Neural cell (in vitro differentiated cells): ENCODE measurements around the gene GOLGA6A. TPM values are rescaled to one million over a fixed set of nuclear protein-coding genes. Genes with fewer than 3 reads are reported as not detected.

Experiments
- H2AFZ ChIP-seq: fragments of 200-600, 300-800 bp; sonication (generic), shearing (Covaris generic); 2 replicates; pipeline ENCODE4 v1.6.0; 2014; ENCODE audit warnings: low read depth, mild to moderate bottlenecking, antibody characterized with exemption, low read length, moderate library complexity
- H3F3A ChIP-seq: fragments of 200-600 bp; shearing (Covaris generic); 2 replicates; pipeline ENCODE4 v1.6.1; 2016; ENCODE audit warnings: mild to moderate bottlenecking, moderate library complexity, mixed read lengths, antibody characterized with exemption, low read length; ENCODE audit not compliant: insufficient read depth, poor library complexity, severe bottlenecking
- H3K27ac ChIP-seq: fragments of 200-600, 300-800 bp; sonication (generic), shearing (Covaris generic); 2 replicates; pipeline ENCODE4 v1.5.1; 2014; ENCODE audit warnings: mild to moderate bottlenecking, low read length, moderate library complexity
- H3K27me3 ChIP-seq: fragments of 300-800, 200-600 bp; sonication (generic), shearing (Covaris generic); 2 replicates; pipeline ENCODE4 v1.6.0; 2014; ENCODE audit warnings: mild to moderate bottlenecking, low read depth, low read length, moderate library complexity; ENCODE audit not compliant: insufficient read depth
- H3K36me3 ChIP-seq: fragments of 300-800, 200-600 bp; sonication (generic), shearing (Covaris generic); 2 replicates; pipeline ENCODE4 v1.5.1; 2014; ENCODE audit warnings: mild to moderate bottlenecking, antibody characterized with exemption, low read length, moderate library complexity; ENCODE audit not compliant: insufficient read depth
- H3K4me2 ChIP-seq: fragments of 300-800, 200-600 bp; sonication (generic), shearing (Covaris generic); 2 replicates; pipeline ENCODE4 v1.6.0; 2014; ENCODE audit warnings: mild to moderate bottlenecking, low read length
- H3K4me3 ChIP-seq: fragments of 300-800, 200-600 bp; sonication (generic), shearing (Covaris generic); 2 replicates; pipeline ENCODE4 v1.5.1; 2014; ENCODE audit warnings: mild to moderate bottlenecking, low read length, moderate library complexity
- H3K79me2 ChIP-seq: fragments of 200-600 bp; shearing (Covaris generic); replicated peaks from 2 replicates; pipeline ENCODE4 v1.6.0; 2014; ENCODE audit warnings: mild to moderate bottlenecking, low read length, moderate library complexity; ENCODE audit not compliant: insufficient read depth
- H3K9ac ChIP-seq: fragments of 300-800, 200-600 bp; sonication (generic), shearing (Covaris generic); 2 replicates; pipeline ENCODE4 v1.6.1; 2016; ENCODE audit warnings: mild to moderate bottlenecking, low read length, mixed read lengths
- H3K9me2 ChIP-seq: fragments of 200-600 bp; shearing (Covaris generic); 2 replicates; pipeline ENCODE4 v1.6.1; 2016; ENCODE audit warnings: mild to moderate bottlenecking, low read length, mixed read lengths; ENCODE audit not compliant: insufficient read depth
- H3K9me3 ChIP-seq: fragments of 200-600, 300-800 bp; sonication (generic), shearing (Covaris generic); 2 replicates; pipeline ENCODE4 v1.6.1; 2016; ENCODE audit warnings: mild to moderate bottlenecking, mixed run types, low read length, moderate library complexity, mixed read lengths
- H4K20me1 ChIP-seq: fragments of 200-600 bp; shearing (Covaris generic); 2 replicates; pipeline ENCODE4 v1.6.1; 2016; ENCODE audit warnings: mild to moderate bottlenecking, mixed run types; ENCODE audit not compliant: insufficient read depth
- EP300 ChIP-seq: fragments of 450-650 bp; conservative IDR thresholded peaks from 2 replicates; pipeline ENCODE4 v1.6.1; 2014; ENCODE audit warnings: antibody characterized with exemption, mild to moderate bottlenecking, moderate library complexity; ENCODE audit not compliant: poor library complexity, severe bottlenecking
- EZH2 ChIP-seq: fragments of 200-600, 300-800 bp; shearing (Covaris generic), sonication (generic); IDR thresholded peaks from 2 replicates; pipeline ENCODE4 v1.6.1; 2014; ENCODE audit warnings: antibody characterized with exemption, low read length, borderline replicate concordance, mild to moderate bottlenecking; ENCODE audit not compliant: insufficient read depth, poor library complexity, severe bottlenecking
- MXI1 ChIP-seq: fragments of 450-650 bp; conservative IDR thresholded peaks from 2 replicates; pipeline ENCODE4 v1.6.1; 2014; ENCODE audit warnings: antibody characterized with exemption, mild to moderate bottlenecking; ENCODE audit not compliant: poor library complexity, severe bottlenecking
- POLR2AphosphoS5 ChIP-seq: IDR thresholded peaks from 2 replicates; pipeline ENCODE4 v1.6.1; 2012
- RAD21 ChIP-seq: fragments of 450-650 bp; conservative IDR thresholded peaks from 2 replicates; pipeline ENCODE4 v1.6.1; 2014; ENCODE audit warnings: antibody characterized with exemption, mild to moderate bottlenecking, moderate library complexity
- SMC3 ChIP-seq: fragments of 450-650 bp; conservative IDR thresholded peaks from 2 replicates; pipeline ENCODE4 v1.6.1; 2014; ENCODE audit warnings: antibody characterized with exemption, mild to moderate bottlenecking, moderate library complexity; ENCODE audit not compliant: poor library complexity
- TAF1 ChIP-seq: IDR thresholded peaks from 2 replicates; pipeline ENCODE4 v1.6.1; 2012; ENCODE audit warnings: low read depth
- polyA plus RNA-seq: library from polyadenylated mRNA; depleted of rRNA; stranded (reverse); fragments of >200 nt; gene quantifications from 2 replicates; pipeline ENCODE4 v1.2.3, GENCODE V29; 2014
- TF ChIP-seq, protein P1 (sequence below): IDR thresholded peaks from 2 replicates; pipeline ENCODE4 v1.6.1; 2012; ENCODE audit warnings: borderline replicate concordance
- TF ChIP-seq, protein P2 (sequence below): fragments of 450-650 bp; IDR thresholded peaks from 2 replicates; pipeline ENCODE4 v1.5.1; 2014; ENCODE audit warnings: antibody characterized with exemption, mild to moderate bottlenecking, moderate library complexity; ENCODE audit not compliant: poor library complexity, severe bottlenecking

The GOLGA6A gene
- polyA plus RNA-seq, 1 donor from 2014 or later: 0.50 TPM

DNA sequence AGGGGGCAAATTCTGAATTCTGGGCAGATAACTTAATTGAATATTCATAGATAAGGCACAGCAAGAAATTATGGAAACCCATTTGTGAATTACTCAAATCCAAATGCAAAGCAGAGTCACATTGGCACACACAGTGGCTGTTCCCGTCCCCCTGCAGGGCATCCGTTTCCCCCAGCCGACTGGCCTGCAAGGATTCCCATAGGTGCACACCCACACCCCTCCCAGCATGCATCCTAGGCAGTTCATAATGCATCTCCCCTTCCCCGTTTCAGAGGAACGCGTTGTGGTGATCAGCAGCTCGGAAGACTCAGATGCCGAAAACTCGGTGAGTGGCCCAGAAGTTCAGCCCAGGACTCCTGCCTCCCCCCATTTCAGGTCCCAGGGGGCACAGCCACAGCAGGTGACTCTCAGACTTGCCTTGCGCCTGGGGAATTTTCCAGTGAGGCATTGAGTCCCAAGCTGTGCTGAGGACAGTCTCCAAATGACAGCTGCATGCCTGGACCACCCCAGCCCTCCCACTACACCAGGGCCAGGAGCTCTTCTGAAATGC, 48.1 kb downstream of the GOLGA6A start:
- TF ChIP-seq POLR2AphosphoS5 (no peak), EZH2 (no peak), SMC3 (no peak), TAF1 (no peak), MXI1 (no peak), RAD21 (no peak), EP300 (no peak)
- TF ChIP-seq, protein P1, sequence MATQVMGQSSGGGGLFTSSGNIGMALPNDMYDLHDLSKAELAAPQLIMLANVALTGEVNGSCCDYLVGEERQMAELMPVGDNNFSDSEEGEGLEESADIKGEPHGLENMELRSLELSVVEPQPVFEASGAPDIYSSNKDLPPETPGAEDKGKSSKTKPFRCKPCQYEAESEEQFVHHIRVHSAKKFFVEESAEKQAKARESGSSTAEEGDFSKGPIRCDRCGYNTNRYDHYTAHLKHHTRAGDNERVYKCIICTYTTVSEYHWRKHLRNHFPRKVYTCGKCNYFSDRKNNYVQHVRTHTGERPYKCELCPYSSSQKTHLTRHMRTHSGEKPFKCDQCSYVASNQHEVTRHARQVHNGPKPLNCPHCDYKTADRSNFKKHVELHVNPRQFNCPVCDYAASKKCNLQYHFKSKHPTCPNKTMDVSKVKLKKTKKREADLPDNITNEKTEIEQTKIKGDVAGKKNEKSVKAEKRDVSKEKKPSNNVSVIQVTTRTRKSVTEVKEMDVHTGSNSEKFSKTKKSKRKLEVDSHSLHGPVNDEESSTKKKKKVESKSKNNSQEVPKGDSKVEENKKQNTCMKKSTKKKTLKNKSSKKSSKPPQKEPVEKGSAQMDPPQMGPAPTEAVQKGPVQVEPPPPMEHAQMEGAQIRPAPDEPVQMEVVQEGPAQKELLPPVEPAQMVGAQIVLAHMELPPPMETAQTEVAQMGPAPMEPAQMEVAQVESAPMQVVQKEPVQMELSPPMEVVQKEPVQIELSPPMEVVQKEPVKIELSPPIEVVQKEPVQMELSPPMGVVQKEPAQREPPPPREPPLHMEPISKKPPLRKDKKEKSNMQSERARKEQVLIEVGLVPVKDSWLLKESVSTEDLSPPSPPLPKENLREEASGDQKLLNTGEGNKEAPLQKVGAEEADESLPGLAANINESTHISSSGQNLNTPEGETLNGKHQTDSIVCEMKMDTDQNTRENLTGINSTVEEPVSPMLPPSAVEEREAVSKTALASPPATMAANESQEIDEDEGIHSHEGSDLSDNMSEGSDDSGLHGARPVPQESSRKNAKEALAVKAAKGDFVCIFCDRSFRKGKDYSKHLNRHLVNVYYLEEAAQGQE: no peak
- TF ChIP-seq, protein P2, sequence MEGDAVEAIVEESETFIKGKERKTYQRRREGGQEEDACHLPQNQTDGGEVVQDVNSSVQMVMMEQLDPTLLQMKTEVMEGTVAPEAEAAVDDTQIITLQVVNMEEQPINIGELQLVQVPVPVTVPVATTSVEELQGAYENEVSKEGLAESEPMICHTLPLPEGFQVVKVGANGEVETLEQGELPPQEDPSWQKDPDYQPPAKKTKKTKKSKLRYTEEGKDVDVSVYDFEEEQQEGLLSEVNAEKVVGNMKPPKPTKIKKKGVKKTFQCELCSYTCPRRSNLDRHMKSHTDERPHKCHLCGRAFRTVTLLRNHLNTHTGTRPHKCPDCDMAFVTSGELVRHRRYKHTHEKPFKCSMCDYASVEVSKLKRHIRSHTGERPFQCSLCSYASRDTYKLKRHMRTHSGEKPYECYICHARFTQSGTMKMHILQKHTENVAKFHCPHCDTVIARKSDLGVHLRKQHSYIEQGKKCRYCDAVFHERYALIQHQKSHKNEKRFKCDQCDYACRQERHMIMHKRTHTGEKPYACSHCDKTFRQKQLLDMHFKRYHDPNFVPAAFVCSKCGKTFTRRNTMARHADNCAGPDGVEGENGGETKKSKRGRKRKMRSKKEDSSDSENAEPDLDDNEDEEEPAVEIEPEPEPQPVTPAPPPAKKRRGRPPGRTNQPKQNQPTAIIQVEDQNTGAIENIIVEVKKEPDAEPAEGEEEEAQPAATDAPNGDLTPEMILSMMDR: no peak
- Histone ChIP-seq H3K4me2 (no peak overlapping the region), H3K36me3 (no peaks in the 10 kb centered on the region), H3F3A (no peaks in the 10 kb centered on the region), H3K9me3 (no peaks in the 10 kb centered on the region), H3K9ac (no peak overlapping the region), H4K20me1 (no peaks in the 10 kb centered on the region), H3K4me3 (no peak overlapping the region), H3K9me2 (no peaks in the 10 kb centered on the region), H2AFZ (no peak overlapping the region), H3K79me2 (no peaks in the 10 kb centered on the region), H3K27ac (no peak overlapping the region), H3K27me3 (no peaks in the 10 kb centered on the region)

DNA sequence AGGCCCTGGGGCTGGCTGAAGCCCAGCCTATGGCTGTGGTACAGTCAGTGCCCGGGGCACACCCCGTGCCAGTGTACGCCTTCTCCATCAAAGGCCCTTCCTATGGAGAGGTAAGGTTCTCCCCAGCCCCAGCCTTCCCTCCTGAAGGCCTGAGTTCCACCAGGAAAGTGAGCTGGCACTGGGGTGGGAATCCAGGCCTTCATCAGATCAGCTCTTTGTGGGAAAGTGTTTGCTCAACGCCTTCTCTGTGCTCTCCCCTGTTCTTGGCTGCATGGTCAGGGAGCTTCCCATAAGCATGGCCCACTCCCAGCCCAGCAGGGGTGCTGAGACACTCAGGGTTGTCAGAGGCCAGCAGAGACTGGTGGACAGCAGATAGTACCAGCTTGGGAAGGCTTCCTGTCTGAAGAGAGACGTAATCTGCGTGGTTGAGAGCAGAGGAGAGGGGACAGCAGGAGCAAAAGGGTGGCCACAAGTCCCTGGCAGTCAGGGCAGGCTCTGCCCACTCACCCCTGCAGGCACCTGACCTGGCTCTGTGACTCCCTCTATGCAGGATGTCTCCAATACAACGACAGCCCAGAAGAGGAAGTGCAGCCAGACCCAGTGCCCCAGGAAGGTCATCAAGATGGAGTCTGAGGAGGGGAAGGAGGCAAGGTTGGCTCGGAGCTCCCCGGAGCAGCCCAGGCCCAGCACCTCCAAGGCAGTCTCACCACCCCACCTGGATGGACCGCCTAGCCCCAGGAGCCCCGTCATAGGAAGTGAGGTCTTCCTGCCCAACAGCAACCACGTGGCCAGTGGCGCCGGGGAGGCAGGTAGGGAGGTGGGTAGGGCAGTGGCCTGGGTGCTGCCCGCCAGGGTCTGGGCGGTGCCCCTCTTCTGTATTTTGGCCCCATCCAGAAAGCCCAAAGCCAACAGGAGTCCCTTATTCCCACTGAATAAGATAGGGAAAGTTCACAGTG, 49.5 kb downstream of the GOLGA6A start:
- Histone ChIP-seq H3F3A (no peaks in the 10 kb centered on the region), H3K79me2 (no peaks in the 10 kb centered on the region), H3K9ac (no peak overlapping the region), H3K27ac (no peak overlapping the region), H3K9me3 (no peaks in the 10 kb centered on the region), H4K20me1 (no peaks in the 10 kb centered on the region), H2AFZ (no peak overlapping the region), H3K27me3 (no peaks in the 10 kb centered on the region), H3K36me3 (no peaks in the 10 kb centered on the region), H3K4me3 (no peak overlapping the region), H3K9me2 (no peaks in the 10 kb centered on the region), H3K4me2 (no peak overlapping the region)
- TF ChIP-seq RAD21 (no peak), TAF1 (no peak), SMC3 (no peak), EP300 (no peak), MXI1 (no peak), POLR2AphosphoS5 (no peak), EZH2 (no peak)
- TF ChIP-seq, protein P2: no peak
- TF ChIP-seq, protein P1: no peak
